GM12878 (cell line): ENCODE measurements around the gene DMD. TPM values are rescaled to one million over a fixed set of nuclear protein-coding genes. Genes with fewer than 3 reads are reported as not detected.

Experiments
- ATAC-seq: fragments of 200-7000 bp; cut with Tn5 transposase; 3 replicates; pipeline ENCODE4 v1.9.1; 2020; ENCODE audit warnings: mild to moderate bottlenecking, moderate library complexity
- BruUV-seq: library from RNA; stranded (reverse); fragments of 400-500 nt; replicated peaks from 2 replicates; lab custom pipeline; 2021; lab: Mats Ljungman, UMichigan
- CTCF ChIA-PET: fragments of 300-600 bp; sonication (Branson Sonifier 250); formaldehyde crosslinking; extraction: SDS; loops from one replicate; lab custom pipeline; 2021; ENCODE audit warnings: inconsistent platforms; lab: Yijun Ruan, JAX
- POLR2A ChIA-PET: fragments of 350-600 bp; formaldehyde crosslinking; extraction: SDS; loops from one replicate; lab custom pipeline; 2021; ENCODE audit warnings: inconsistent platforms; lab: Charles Lee
- RAD21 ChIA-PET: fragments of 300-600 bp; sonication (Branson Sonifier 250); formaldehyde crosslinking; loops from one replicate; lab custom pipeline; 2023; ENCODE audit warnings: antibody characterized with exemption; ENCODE audit not compliant: unreplicated experiment; lab: Charles Lee
- SMC1A ChIA-PET: fragments of 300-600 bp; sonication (Branson Sonifier 250); formaldehyde crosslinking; loops from one replicate; lab custom pipeline; 2023; ENCODE audit not compliant: unreplicated experiment, uncharacterized antibody; lab: Charles Lee
- DNase-seq: peaks from one replicate; pipeline ENCODE4 v3.0.0-alpha.2; 2011; ENCODE audit warnings: low read depth, low spot score
- FAIRE-seq: peaks from 3 replicates; lab custom pipeline; 2011; peaks lifted over from hg19 to GRCh38; lab: Jason Lieb, UNC
- H2AFZ ChIP-seq: 2 replicates; pipeline ENCODE4 v1.6.0; 2011; ENCODE audit warnings: low read depth, low read length, control low read depth; ENCODE audit not compliant: control insufficient read depth
- H3K27ac ChIP-seq: 2 replicates; pipeline ENCODE4 v1.5.1; 2011; ENCODE audit warnings: control low read depth; ENCODE audit not compliant: control insufficient read depth, insufficient read depth
- H3K27me3 ChIP-seq, 2 experiments: replicated peaks in 1 of 2; 2 replicates each; pipeline versions ENCODE4 v1.6.0 to v1.6.1; 2011; ENCODE audit warnings: low read length in 1 of 2; ENCODE audit not compliant: control insufficient read depth in 2 of 2, insufficient read depth in 2 of 2
- H3K36me3 ChIP-seq, 2 experiments: 2 replicates each; pipeline ENCODE4 v1.5.1; 2011; ENCODE audit warnings: low read length in 1 of 2; ENCODE audit not compliant: control insufficient read depth in 2 of 2, insufficient read depth in 2 of 2
- H3K4me1 ChIP-seq: 2 replicates; pipeline ENCODE4 v1.6.1; 2011; ENCODE audit warnings: mild to moderate bottlenecking, low read length, moderate library complexity, mixed read lengths; ENCODE audit not compliant: control insufficient read depth, insufficient read depth
- H3K4me2 ChIP-seq: 2 replicates; pipeline ENCODE4 v1.6.0; 2011; ENCODE audit warnings: control low read depth; ENCODE audit not compliant: control insufficient read depth, insufficient read depth
- H3K4me3 ChIP-seq: fragments of 200-600 bp; sonication (generic); 2 replicates; pipeline ENCODE4 v1.5.1; 2016
- H3K79me2 ChIP-seq: 2 replicates; pipeline ENCODE4 v1.6.0; 2011; ENCODE audit warnings: low read length; ENCODE audit not compliant: control insufficient read depth, insufficient read depth
- H3K9ac ChIP-seq: 2 replicates; pipeline ENCODE4 v1.8.0; 2011; ENCODE audit warnings: low read length, control low read depth, mixed read lengths; ENCODE audit not compliant: control insufficient read depth, insufficient read depth
- H3K9me3 ChIP-seq: replicated peaks from 3 replicates; pipeline ENCODE4 v1.5.1; 2011; ENCODE audit warnings: mild to moderate bottlenecking, low read length; ENCODE audit not compliant: control insufficient read depth, insufficient read depth
- H4K20me1 ChIP-seq: 2 replicates; pipeline ENCODE4 v1.6.0; 2011; ENCODE audit not compliant: control insufficient read depth, insufficient read depth
- BRCA1 ChIP-seq: IDR thresholded peaks from 2 replicates; pipeline ENCODE4 v1.6.1; 2011; ENCODE audit warnings: low read depth, low read length, improper control_type of control experiment
- CBX5 ChIP-seq: sonication (generic); IDR thresholded peaks from 2 replicates; pipeline ENCODE4 v1.6.1; 2016; ENCODE audit warnings: low read depth, moderate library complexity, mild to moderate bottlenecking, inconsistent platforms
- HDAC6 ChIP-seq: fragments of 200-600 bp; sonication (generic); IDR thresholded peaks from one replicate; pipeline ENCODE4 v1.8.0; 2017; ENCODE audit warnings: antibody characterized with exemption; ENCODE audit not compliant: unreplicated experiment
- JUNB ChIP-seq: IDR thresholded peaks from 2 replicates; pipeline ENCODE4 v1.6.1; 2016; ENCODE audit warnings: antibody characterized with exemption, mild to moderate bottlenecking
- MAX ChIP-seq: IDR thresholded peaks from 2 replicates; pipeline ENCODE4 v1.6.1; 2012; ENCODE audit warnings: low read depth, low read length, improper control_type of control experiment
- MTA2 ChIP-seq: fragments of 450-650 bp; IDR thresholded peaks from 2 replicates; pipeline ENCODE4 v1.6.1; 2016; ENCODE audit warnings: low read depth, mild to moderate bottlenecking, moderate library complexity
- NKRF ChIP-seq: fragments of 450-650 bp; conservative IDR thresholded peaks from 2 replicates; pipeline ENCODE4 v1.6.1; 2017; ENCODE audit warnings: mild to moderate bottlenecking, moderate library complexity
- PAX5 ChIP-seq: IDR thresholded peaks from 2 replicates; pipeline ENCODE4 v1.6.1; 2011; ENCODE audit warnings: low read depth, low read length, borderline replicate concordance
- REST ChIP-seq: IDR thresholded peaks from 2 replicates; pipeline ENCODE4 v1.6.1; 2012; ENCODE audit warnings: mild to moderate bottlenecking, low read depth, low read length
- SIX5 ChIP-seq: IDR thresholded peaks from 2 replicates; pipeline ENCODE4 v1.6.1; 2011; ENCODE audit warnings: mild to moderate bottlenecking, low read depth, low read length, moderate library complexity; ENCODE audit not compliant: severe bottlenecking
- TAF1 ChIP-seq: IDR thresholded peaks from 2 replicates; pipeline ENCODE4 v1.6.1; 2011; ENCODE audit warnings: mild to moderate bottlenecking, low read depth, low read length, borderline replicate concordance
- WRNIP1 ChIP-seq: IDR thresholded peaks from 2 replicates; pipeline ENCODE4 v1.6.1; 2011; ENCODE audit warnings: low read depth, low read length, improper control_type of control experiment, borderline replicate concordance
- YBX1 ChIP-seq: fragments of 450-650 bp; IDR thresholded peaks from 2 replicates; pipeline ENCODE4 v1.6.1; 2016; ENCODE audit warnings: antibody characterized with exemption
- ZNF217 ChIP-seq: fragments of 450-650 bp; IDR thresholded peaks from 2 replicates; pipeline ENCODE4 v1.6.1; 2017; ENCODE audit warnings: antibody characterized with exemption, mild to moderate bottlenecking
- ZZZ3 ChIP-seq: IDR thresholded peaks from 2 replicates; pipeline ENCODE4 v1.6.1; 2011; ENCODE audit warnings: low read depth; ENCODE audit not compliant: control insufficient read depth, insufficient read length
- WGBS: methylation state at CpG from one replicate; pipeline ENCODE4 v1.1.6; 2016; ENCODE audit warnings: low lambda C conversion rate; ENCODE audit not compliant: insufficient replicate concordance, insufficient coverage; ENCODE audit errors: missing lambda C conversion rate; 5-methylcytosine and 5-hydroxymethylcytosine counted together
- in situ Hi-C: fragments of 300-500 bp; cut with MboI; formaldehyde crosslinking; loops from 9 replicates; pipeline ENCODE4 v1.14.3; 2018; ENCODE audit warnings: mixed read lengths
- intact Hi-C: fragments of 100-400 bp; cut with micrococcal nuclease; formaldehyde crosslinking; loops from one replicate; pipeline ENCODE4 v1.14.2; 2022; ENCODE audit not compliant: unreplicated experiment
- polyA plus RNA-seq, 11 experiments: library from polyadenylated mRNA; depleted of rRNA in 4 of 11; unstranded in 6 of 11; stranded (reverse) in 5 of 11; fragments of >200 nt; fragmentation: Nextera tagmentation in 4 of 11; fragmentation: Illumina TruSeq in 1 of 11; extraction: Ambion mirVana in 4 of 11; extraction: Trizol in 1 of 11; gene quantifications; 1 replicate in 1 of 11; 2 replicates in 10 of 11; pipeline versions ENCODE4 v1.2.1 to v1.2.3, GENCODE V29; 2011 to 2016; ENCODE audit warnings: inconsistent platforms in 2 of 11, missing spikeins in 2 of 11, low read depth in 1 of 11
- total RNA-seq, 4 experiments: library from RNA; depleted of rRNA in 3 of 4; stranded (reverse); fragments of >200 nt in 3 of 4; fragmentation: Illumina TruSeq in 1 of 4; extraction: Trizol in 1 of 4; gene quantifications; 2 replicates each; pipeline versions ENCODE4 v1.2.1 to v1.2.3, GENCODE V29; 2013 to 2021

The DMD gene
- total and polyA plus RNA-seq, 10 of the 15 experiments (the other 5 are each of a cell fraction or from before 2014, with no cell fraction given) = 1.4 to 24.3 (median 4.3) TPM

GRCh38 chrX:33032700-33033099, 178.6 kb downstream of the DMD start (continued):
- TF ChIP-seq CBX5 = no peak

GRCh38 chrX:33014949-33015348, 196.4 kb downstream of the DMD start:
- ChIA-PET POLR2A (no interaction called here), CTCF (no interaction called here), RAD21 (no interaction called here), SMC1A (no interaction called here)
- H3K4me3 ChIP-seq = no peak overlapping the region
- no peak for TF ChIP-seq WRNIP1
- TF ChIP-seq REST = no peak
- no peak for TF ChIP-seq JUNB
- no peak for TF ChIP-seq BRCA1
- TF ChIP-seq SIX5 = no peak
- TF ChIP-seq MAX = no peak
- TF ChIP-seq MTA2 = no peak
- no peak for TF ChIP-seq YBX1
- TF ChIP-seq HDAC6 = no peak
- TF ChIP-seq NKRF = no peak
- TF ChIP-seq ZNF217 = no peak
- TF ChIP-seq PAX5 = no peak
- TF ChIP-seq TAF1 = no peak
- no peak for TF ChIP-seq ZZZ3
- no TSS peak for BruUV-seq
- DNase-seq = no peak
- intact Hi-C loops = no loop called here
- H4K20me1 ChIP-seq = no peaks in the 10 kb centered on the region
- in situ Hi-C loops = no loop called here
- 13% methylated on average over 6 of the region's 6 CpGs for WGBS
- ATAC-seq = no peak
- H2AFZ ChIP-seq = no peak overlapping the region
- no peaks in the 10 kb centered on the region for H3K4me1 ChIP-seq
- FAIRE-seq = no peak
- no peaks in the 10 kb centered on the region for H3K79me2 ChIP-seq
- no peak overlapping the region for H3K27ac ChIP-seq
- H3K9ac ChIP-seq = no peak overlapping the region
- H3K9me3 ChIP-seq = no peaks in the 10 kb centered on the region; the same call in 2 of the 3 replicates
- H3K27me3 ChIP-seq = no peaks in the 10 kb centered on the region
- no peak overlapping the region for H3K4me2 ChIP-seq
- no peaks in the 10 kb centered on the region for H3K36me3 ChIP-seq
